ENCODE measurements around the gene FN1.

DNA sequence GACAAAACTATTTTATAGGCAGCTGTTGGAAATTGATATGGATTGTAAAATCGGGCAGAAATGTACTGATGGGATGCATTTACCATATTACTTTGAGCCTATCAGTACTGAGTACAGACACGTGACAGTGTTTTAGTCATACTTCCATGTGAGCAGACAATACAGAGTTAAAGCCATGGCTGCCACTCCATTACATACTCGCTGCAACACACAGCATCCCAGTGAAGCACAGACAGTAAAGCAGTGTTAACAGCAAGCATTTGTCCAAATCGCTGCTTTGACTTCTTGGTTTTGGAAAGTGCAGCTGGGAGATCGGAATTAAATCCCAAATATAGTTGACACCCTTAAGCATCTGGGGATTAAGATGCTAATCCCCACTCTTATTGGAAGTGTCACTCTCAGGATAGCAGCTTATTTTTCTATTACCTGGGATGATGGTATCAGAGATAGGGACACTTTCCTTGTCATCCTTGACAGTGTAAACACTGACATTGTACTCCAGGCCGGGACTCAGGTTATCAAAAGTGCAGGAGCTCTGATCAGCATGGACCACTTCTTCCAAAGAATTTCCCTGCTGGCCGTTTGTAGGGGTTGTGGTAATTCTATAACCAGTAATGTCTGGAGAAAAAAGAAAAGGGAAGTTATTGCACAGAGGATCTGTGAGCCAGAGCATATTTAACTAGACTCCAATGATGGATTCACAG is 41.6 kb downstream of the FN1 start:
- TF ChIP-seq, protein P1, sequence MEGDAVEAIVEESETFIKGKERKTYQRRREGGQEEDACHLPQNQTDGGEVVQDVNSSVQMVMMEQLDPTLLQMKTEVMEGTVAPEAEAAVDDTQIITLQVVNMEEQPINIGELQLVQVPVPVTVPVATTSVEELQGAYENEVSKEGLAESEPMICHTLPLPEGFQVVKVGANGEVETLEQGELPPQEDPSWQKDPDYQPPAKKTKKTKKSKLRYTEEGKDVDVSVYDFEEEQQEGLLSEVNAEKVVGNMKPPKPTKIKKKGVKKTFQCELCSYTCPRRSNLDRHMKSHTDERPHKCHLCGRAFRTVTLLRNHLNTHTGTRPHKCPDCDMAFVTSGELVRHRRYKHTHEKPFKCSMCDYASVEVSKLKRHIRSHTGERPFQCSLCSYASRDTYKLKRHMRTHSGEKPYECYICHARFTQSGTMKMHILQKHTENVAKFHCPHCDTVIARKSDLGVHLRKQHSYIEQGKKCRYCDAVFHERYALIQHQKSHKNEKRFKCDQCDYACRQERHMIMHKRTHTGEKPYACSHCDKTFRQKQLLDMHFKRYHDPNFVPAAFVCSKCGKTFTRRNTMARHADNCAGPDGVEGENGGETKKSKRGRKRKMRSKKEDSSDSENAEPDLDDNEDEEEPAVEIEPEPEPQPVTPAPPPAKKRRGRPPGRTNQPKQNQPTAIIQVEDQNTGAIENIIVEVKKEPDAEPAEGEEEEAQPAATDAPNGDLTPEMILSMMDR (IDR thresholded peaks at IDR 0.05; ENCODE audit: extremely low read depth in 1 of 2, insufficient read depth in 1 of 2, low read depth in 1 of 2, low read length in 2 of 2), result no peak
- TF ChIP-seq POLR2A (IDR thresholded peaks at IDR 0.05; ENCODE audit: low read depth, low read length), result no peak
- TF ChIP-seq EZH2 (IDR thresholded peaks at IDR 0.05; ENCODE audit: borderline replicate concordance, low read depth, low read length, severe bottlenecking), result no peak

All from endothelial cell of umbilical vein (primary cell).